Measurements from ENCODE around the gene TIMP3. TPM values are rescaled to one million over a fixed set of nuclear protein-coding genes. Genes with fewer than 3 reads are reported as not detected.

Gene TIMP3
- total RNA-seq, 1 experiment from 2014 or later = 14.1 TPM

GRCh38 chr22:32828561-32828960, 27.1 kb downstream of the TIMP3 start:
- no peak overlapping the region for H3K4me3 ChIP-seq (ENCODE audit: low read depth, low read length, poor library complexity, severe bottlenecking)
- ChIA-PET POLR2A (ENCODE audit: low non-redundant PET) (no interaction called here), CTCF (no interaction called here)
- intact Hi-C loops (cut with micrococcal nuclease; ENCODE audit: unreplicated experiment) = no loop called here
- TF ChIP-seq EZH2 (IDR thresholded peaks at IDR 0.05; ENCODE audit: borderline replicate concordance, low read depth, low read length, poor library complexity, severe bottlenecking) (no peak), CTCF (conservative IDR thresholded peaks at IDR 0.05; ENCODE audit: low read depth, low read length) (no peak)
- H3K9me3 ChIP-seq (ENCODE audit: low read depth, low read length, poor library complexity, severe bottlenecking) = no peaks in the 10 kb centered on the region
- H3K27ac ChIP-seq (ENCODE audit: low read depth, low read length, poor library complexity, severe bottlenecking) = no peak overlapping the region
- no peaks in the 10 kb centered on the region for H3K36me3 ChIP-seq (ENCODE audit: insufficient read depth, low read length, poor library complexity, severe bottlenecking)
- H3K27me3 ChIP-seq (replicated peaks; ENCODE audit: insufficient read depth, low read depth, low read length, poor library complexity) = no peaks in the 10 kb centered on the region
- H3K4me1 ChIP-seq (ENCODE audit: insufficient read depth, low read length, poor library complexity, severe bottlenecking) = no peaks in the 10 kb centered on the region
- no TSS peak for BruUV-seq (replicated peaks)
- no peak for DNase-seq (ENCODE audit: low spot score)

GRCh38 chr22:32829451-32829851, 27.9 kb downstream of the TIMP3 start:
- ChIA-PET POLR2A (ENCODE audit: low non-redundant PET) (no interaction called here), CTCF (no interaction called here)
- Histone ChIP-seq H3K27me3 (replicated peaks; ENCODE audit: insufficient read depth, low read depth, low read length, poor library complexity) (no peaks in the 10 kb centered on the region), H3K4me3 (ENCODE audit: low read depth, low read length, poor library complexity, severe bottlenecking) (no peak overlapping the region), H3K4me1 (ENCODE audit: insufficient read depth, low read length, poor library complexity, severe bottlenecking) (no peaks in the 10 kb centered on the region), H3K27ac (ENCODE audit: low read depth, low read length, poor library complexity, severe bottlenecking) (no peak overlapping the region), H3K36me3 (ENCODE audit: insufficient read depth, low read length, poor library complexity, severe bottlenecking) (no peaks in the 10 kb centered on the region), H3K9me3 (ENCODE audit: low read depth, low read length, poor library complexity, severe bottlenecking) (no peaks in the 10 kb centered on the region)
- TF ChIP-seq EZH2 (IDR thresholded peaks at IDR 0.05; ENCODE audit: borderline replicate concordance, low read depth, low read length, poor library complexity, severe bottlenecking) (no peak), CTCF (conservative IDR thresholded peaks at IDR 0.05; ENCODE audit: low read depth, low read length) (no peak)
- no peak for DNase-seq (ENCODE audit: low spot score)
- intact Hi-C loops (cut with micrococcal nuclease; ENCODE audit: unreplicated experiment) = no loop called here
- BruUV-seq (replicated peaks) = no TSS peak

- Histone ChIP-seq H3K27me3 (replicated peaks; ENCODE audit: insufficient read depth, low read depth, low read length, poor library complexity) (no peaks in the 10 kb centered on the region), H3K9me3 (ENCODE audit: low read depth, low read length, poor library complexity, severe bottlenecking) (no peaks in the 10 kb centered on the region), H3K36me3 (ENCODE audit: insufficient read depth, low read length, poor library complexity, severe bottlenecking) (no peaks in the 10 kb centered on the region), H3K4me1 (ENCODE audit: insufficient read depth, low read length, poor library complexity, severe bottlenecking) (no peaks in the 10 kb centered on the region), H3K4me3 (ENCODE audit: low read depth, low read length, poor library complexity, severe bottlenecking) (no peak overlapping the region), H3K27ac (ENCODE audit: low read depth, low read length, poor library complexity, severe bottlenecking) (no peak overlapping the region)
- no peak for TF ChIP-seq CTCF (conservative IDR thresholded peaks at IDR 0.05; ENCODE audit: low read depth, low read length)
- TF ChIP-seq EZH2 (IDR thresholded peaks at IDR 0.05; ENCODE audit: borderline replicate concordance, low read depth, low read length, poor library complexity, severe bottlenecking) = no peak
- BruUV-seq (replicated peaks) = no TSS peak
- ChIA-PET CTCF (no interaction called here), POLR2A (ENCODE audit: low non-redundant PET) (no interaction called here)
- DNase-seq (ENCODE audit: low spot score) = no peak
- intact Hi-C loops (cut with micrococcal nuclease; ENCODE audit: unreplicated experiment) = no loop called here
Observed at GRCh38 chr22:32830473-32830872, 29.0 kb downstream of the TIMP3 start.

All from A673 (cell line).